ENCODE measurements around the gene FCSK.

FCSK gene

GRCh38 chr16:70465999-70466804, 11.8 kb downstream of the FCSK start:
- peaks cover 6% of the 10 kb centered on the region for H3K36me3 Mint-ChIP-seq
- H3K4me1 Mint-ChIP-seq, result peaks cover under 1% of the 10 kb centered on the region
- H3K27ac Mint-ChIP-seq, result no peak overlapping the region
- H3K9me3 Mint-ChIP-seq, result no peaks in the 10 kb centered on the region
- no peak overlapping the region for H3K4me3 Mint-ChIP-seq
- DNase-seq (ENCODE audit: low spot score in 2 of 2) (no peak), ATAC-seq (no peak)

- ATAC-seq (peak; percentile 6), DNase-seq (ENCODE audit: low spot score in 2 of 2) (no peak)
- Mint-ChIP-seq H3K36me3 (peaks cover 6% of the 10 kb centered on the region), H3K4me3 (no peak overlapping the region), H3K27ac (no peak overlapping the region), H3K4me1 (no peaks in the 10 kb centered on the region), H3K9me3 (no peaks in the 10 kb centered on the region)
Observed at GRCh38 chr16:70466805-70467076, 12.3 kb downstream of the FCSK start.

DNA sequence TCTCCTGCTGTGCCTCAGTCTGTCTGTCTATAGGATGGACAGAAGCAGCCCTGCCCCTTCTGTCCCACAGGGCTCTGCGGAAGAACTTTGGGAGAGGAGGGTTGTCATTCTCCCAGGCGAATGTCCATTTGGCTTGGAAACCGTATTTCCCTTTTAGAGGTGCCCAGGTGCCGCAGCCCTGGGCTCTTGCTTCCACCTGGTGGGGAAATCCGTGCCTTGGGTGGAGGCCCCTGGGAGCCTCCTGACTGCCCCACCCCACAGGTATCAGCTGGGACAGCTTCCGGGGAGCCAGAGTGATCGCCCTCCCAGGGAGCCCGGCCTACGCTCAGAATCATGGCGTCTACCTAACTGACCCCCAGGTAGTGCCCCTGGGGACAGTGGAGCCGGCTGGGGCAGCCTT, 12.7 kb downstream of the FCSK start:
- H3K27ac Mint-ChIP-seq, result no peak overlapping the region
- H3K4me3 Mint-ChIP-seq, result no peak overlapping the region
- H3K4me1 Mint-ChIP-seq, result no peaks in the 10 kb centered on the region
- DNase-seq (ENCODE audit: low spot score in 2 of 2) (no peak), ATAC-seq (no peak)
- peaks cover 6% of the 10 kb centered on the region for H3K36me3 Mint-ChIP-seq
- no peaks in the 10 kb centered on the region for H3K9me3 Mint-ChIP-seq

- Mint-ChIP-seq H3K4me3 (no peak overlapping the region), H3K9me3 (no peaks in the 10 kb centered on the region), H3K4me1 (no peaks in the 10 kb centered on the region), H3K27ac (no peak overlapping the region), H3K36me3 (peaks cover 6% of the 10 kb centered on the region)
- no peak for ATAC-seq
- DNase-seq (ENCODE audit: low spot score in 2 of 2), result no peak
Observed at GRCh38 chr16:70467608-70468007, 13.2 kb downstream of the FCSK start.

- H3K9me3 Mint-ChIP-seq, result no peaks in the 10 kb centered on the region
- H3K36me3 Mint-ChIP-seq, result peaks cover 6% of the 10 kb centered on the region
- DNase-seq (ENCODE audit: low spot score in 2 of 2) (no peak), ATAC-seq (no peak)
- H3K4me3 Mint-ChIP-seq, result no peak overlapping the region
- no peaks in the 10 kb centered on the region for H3K4me1 Mint-ChIP-seq
- H3K27ac Mint-ChIP-seq, result peak overlapping the region; percentile 35
Observed at GRCh38 chr16:70468776-70469525, 14.6 kb downstream of the FCSK start.

GRCh38 chr16:70470141-70470926, 15.9 kb downstream of the FCSK start:
- H3K27ac Mint-ChIP-seq, result peak overlapping the region; percentile 73
- no peaks in the 10 kb centered on the region for H3K4me1 Mint-ChIP-seq
- ATAC-seq, result no peak
- H3K9me3 Mint-ChIP-seq, result no peaks in the 10 kb centered on the region
- no peak overlapping the region for H3K4me3 Mint-ChIP-seq
- H3K36me3 Mint-ChIP-seq, result no peaks in the 10 kb centered on the region
- DNase-seq (ENCODE audit: low spot score in 2 of 2), result no peak

- peak overlapping the region; percentile 73 for H3K27ac Mint-ChIP-seq
- no peak for DNase-seq (ENCODE audit: low spot score in 2 of 2)
- H3K36me3 Mint-ChIP-seq, result no peaks in the 10 kb centered on the region
Observed at GRCh38 chr16:70470927-70471341, 16.5 kb downstream of the FCSK start.

GRCh38 chr16:70472786-70473433, 18.5 kb downstream of the FCSK start:
- no peak for DNase-seq (ENCODE audit: low spot score in 2 of 2)
- H3K9me3 Mint-ChIP-seq, result no peaks in the 10 kb centered on the region
- no peak overlapping the region for H3K4me3 Mint-ChIP-seq
- H3K4me1 Mint-ChIP-seq, result peaks cover 13% of the 10 kb centered on the region
- ATAC-seq, result no peak
- H3K27ac Mint-ChIP-seq, result peak overlapping the region; percentile 89
- H3K36me3 Mint-ChIP-seq, result no peaks in the 10 kb centered on the region

More at GRCh38 chr16:70470927-70471341, 16.5 kb downstream of the FCSK start:
- Mint-ChIP-seq H3K4me1 (peaks cover under 1% of the 10 kb centered on the region), H3K9me3 (no peaks in the 10 kb centered on the region), H3K4me3 (no peak overlapping the region)
- no peak for ATAC-seq

GRCh38 chr16:70473446-70474319, 19.3 kb downstream of the FCSK start:
- no peak for ATAC-seq
- peak overlapping the region; percentile 89 for H3K27ac Mint-ChIP-seq
- H3K4me3 Mint-ChIP-seq, result no peak overlapping the region
- DNase-seq (ENCODE audit: low spot score in 2 of 2), result no peak
- H3K4me1 Mint-ChIP-seq, result peaks cover 21% of the 10 kb centered on the region
- no peaks in the 10 kb centered on the region for H3K9me3 Mint-ChIP-seq
- peaks cover 2% of the 10 kb centered on the region for H3K36me3 Mint-ChIP-seq

GRCh38 chr16:70474320-70475053, 20.1 kb downstream of the FCSK start:
- Mint-ChIP-seq H3K36me3 (peaks cover 6% of the 10 kb centered on the region), H3K27ac (peak overlapping the region; percentile 89), H3K4me1 (peaks cover 29% of the 10 kb centered on the region), H3K4me3 (no peak overlapping the region), H3K9me3 (no peaks in the 10 kb centered on the region)
- DNase-seq (ENCODE audit: low spot score in 2 of 2) (no peak), ATAC-seq (no peak)

DNA sequence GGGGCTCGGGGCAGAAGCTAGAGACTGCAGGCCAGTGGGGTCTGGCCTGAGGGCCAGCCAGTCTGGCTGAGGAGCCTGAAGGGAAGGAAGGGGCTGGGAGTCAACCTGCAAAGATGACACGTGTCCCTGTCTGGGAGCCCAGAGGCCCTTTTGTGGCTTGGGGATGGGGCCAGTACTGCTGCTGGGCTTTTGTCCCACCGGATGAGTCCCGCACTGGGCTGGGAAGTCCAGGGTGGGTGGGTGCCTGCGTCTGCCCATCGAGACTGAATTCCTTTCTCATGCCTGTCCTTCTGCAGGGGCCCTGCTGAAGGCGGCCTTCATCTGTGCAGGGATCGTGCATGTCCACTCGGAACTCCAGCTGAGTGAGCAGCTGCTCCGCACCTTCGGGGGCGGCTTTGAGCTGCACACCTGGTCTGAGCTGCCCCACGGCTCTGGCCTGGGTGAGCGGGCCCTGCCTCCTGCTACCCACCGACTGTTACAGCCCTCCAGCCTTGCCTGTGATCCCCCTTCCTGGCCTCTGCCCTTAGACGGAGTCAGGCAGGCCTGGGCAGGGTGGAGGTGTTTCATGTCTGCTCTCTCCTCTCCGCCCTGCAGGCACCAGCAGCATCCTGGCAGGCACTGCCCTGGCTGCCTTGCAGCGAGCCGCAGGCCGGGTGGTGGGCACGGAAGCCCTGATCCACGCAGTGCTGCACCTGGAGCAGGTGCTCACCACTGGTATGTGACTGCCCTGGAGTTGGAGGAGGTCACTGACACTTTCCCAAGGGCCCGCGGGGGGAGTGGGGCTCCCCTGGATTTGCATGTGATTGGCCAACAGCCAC, 20.9 kb downstream of the FCSK start:
- Mint-ChIP-seq H3K27ac (peak overlapping the region; percentile 92), H3K4me1 (peaks cover 30% of the 10 kb centered on the region), H3K9me3 (no peaks in the 10 kb centered on the region), H3K4me3 (no peak overlapping the region), H3K36me3 (peaks cover 6% of the 10 kb centered on the region)
- ATAC-seq (no peak), DNase-seq (ENCODE audit: low spot score in 2 of 2) (no peak)

DNA sequence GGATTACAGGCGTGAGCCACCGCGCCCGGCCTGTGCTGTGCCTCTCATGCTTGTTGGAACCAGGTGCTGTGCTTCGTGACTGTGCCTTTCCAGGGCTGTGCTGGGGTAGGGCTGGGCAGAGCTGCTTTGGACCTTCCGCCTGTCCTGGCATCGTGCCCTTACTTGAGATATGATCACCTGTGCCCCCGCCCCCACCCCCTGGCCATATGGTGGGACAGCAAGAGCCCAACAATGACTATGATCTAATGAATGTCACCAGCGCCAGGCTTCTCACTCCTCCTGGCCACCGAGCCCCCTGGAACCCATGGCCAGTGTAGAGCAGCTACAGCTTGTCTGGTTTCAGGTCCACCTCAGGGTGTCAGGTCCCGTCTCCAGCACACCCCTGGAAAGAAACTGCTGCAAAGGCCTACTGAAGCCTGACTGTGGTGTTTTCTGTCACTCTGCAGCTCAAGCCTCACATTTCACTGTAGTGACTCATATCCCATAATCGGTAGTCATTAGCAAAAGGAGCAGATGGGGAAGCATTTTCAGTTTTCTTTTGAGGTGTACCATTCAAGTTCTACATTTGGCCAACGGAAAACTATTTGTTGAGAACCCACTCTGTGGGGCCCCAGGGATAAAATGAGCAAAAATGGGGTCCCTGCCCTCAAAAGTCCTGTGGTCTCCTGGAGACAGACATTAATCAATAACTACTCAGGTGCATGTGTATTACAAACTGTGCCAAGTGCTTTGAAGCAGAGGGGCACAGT, 22.1 kb downstream of the FCSK start:
- DNase-seq (ENCODE audit: low spot score in 2 of 2) (peak; percentile 23 to 78), ATAC-seq (peak; percentile 95)
- Mint-ChIP-seq H3K9me3 (no peaks in the 10 kb centered on the region), H3K27ac (peak overlapping the region; percentile 92), H3K4me1 (peaks cover 30% of the 10 kb centered on the region), H3K36me3 (peaks cover 16% of the 10 kb centered on the region), H3K4me3 (peak overlapping the region; percentile 43)

DNA sequence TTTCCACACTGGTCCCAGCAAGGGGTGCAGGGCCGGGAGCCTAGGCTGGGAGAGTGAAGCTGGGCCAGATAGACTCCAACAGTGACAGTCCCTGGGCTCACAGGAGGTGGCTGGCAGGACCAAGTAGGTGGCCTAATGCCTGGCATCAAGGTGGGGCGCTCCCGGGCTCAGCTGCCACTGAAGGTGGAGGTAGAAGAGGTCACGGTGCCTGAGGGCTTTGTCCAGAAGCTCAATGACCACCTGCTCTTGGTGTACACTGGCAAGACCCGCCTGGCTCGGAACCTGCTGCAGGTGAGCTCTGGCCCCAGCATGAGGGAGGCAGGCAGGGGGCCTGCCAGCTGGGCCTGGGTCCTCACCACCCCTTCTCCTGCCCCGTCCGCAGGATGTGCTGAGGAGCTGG, 23.8 kb downstream of the FCSK start:
- DNase-seq (ENCODE audit: low spot score in 2 of 2) (no peak), ATAC-seq (no peak)
- peaks cover 30% of the 10 kb centered on the region for H3K4me1 Mint-ChIP-seq
- peaks cover 19% of the 10 kb centered on the region for H3K36me3 Mint-ChIP-seq
- no peak overlapping the region for H3K4me3 Mint-ChIP-seq
- peak overlapping the region; percentile 92 for H3K27ac Mint-ChIP-seq
- no peaks in the 10 kb centered on the region for H3K9me3 Mint-ChIP-seq
